Mucosa of descending colon (tissue), 3 donors: ENCODE data around the gene DDX27. TPM values are rescaled to one million over a fixed set of nuclear protein-coding genes. Genes with fewer than 3 reads are reported as not detected.
"Not testable (repeated sequence)": the region's sequence is repeated elsewhere in the genome, so short reads cannot be mapped to it uniquely, and the experiment has no call there.

Experiments
- ATAC-seq: fragments of 200-7000 bp; cut with Tn5 transposase; one replicate; pipeline ENCODE4 v1.9.1; 2020; ENCODE audit warnings: mild to moderate bottlenecking, moderate library complexity
- DNase-seq, 3 donors: peaks; one replicate each; pipeline ENCODE4 v3.0.0-alpha.2; 2020
- H3K36me3 ChIP-seq: fragments of 200-600 bp; one replicate; pipeline ENCODE4 v1.8.0; 2021; ENCODE audit warnings: low read depth, mild to moderate bottlenecking
- H3K4me1 ChIP-seq: fragments of 200-600 bp; one replicate; pipeline ENCODE4 v1.8.0; 2021; ENCODE audit warnings: low read depth, mild to moderate bottlenecking
- H3K4me3 ChIP-seq: fragments of 200-600 bp; one replicate; pipeline ENCODE4 v1.8.0; 2021; ENCODE audit warnings: mild to moderate bottlenecking
- H3K9me3 ChIP-seq: fragments of 200-600 bp; one replicate; pipeline ENCODE4 v1.8.0; 2021; ENCODE audit warnings: mild to moderate bottlenecking
- intact Hi-C, 2 donors: fragments of 100-400 bp; cut with DNase I in 1 of 2; cut with micrococcal nuclease in 1 of 2; formaldehyde crosslinking; loops; one replicate each; pipeline versions ENCODE4 v1.11.0 to v1.11.1; 2022; cut with DNase I, micrococcal nuclease
- total RNA-seq, 3 donors: library from RNA; stranded (reverse); fragmentation: NEBNext Ultra II Directional in 2 of 3; extraction: Animal tissue kit (Norgen Biotek cat#: 25700) in 2 of 3; gene quantifications; one replicate each; pipeline versions ENCODE4 v1.2.1 to v1.2.4, GENCODE V29; 2021 to 2023
- TF ChIP-seq, protein P1 (sequence below): fragments of 200-600 bp; IDR thresholded peaks from one replicate; pipeline ENCODE4 v1.8.0; 2022; ENCODE audit warnings: antibody characterized with exemption, mild to moderate bottlenecking
- donor health status: DM: no; HTN: no; CAD: no; lungs with moderate emphysema.
- donor health status: DM: no; HTN: no; CAD: no.
- donor health status: DM: no; HTN: yes; CAD: no.

Gene DDX27
- total RNA-seq, 3 donors from 2014 or later, result 27.1 to 32.8 (median 32.5) TPM

DNA sequence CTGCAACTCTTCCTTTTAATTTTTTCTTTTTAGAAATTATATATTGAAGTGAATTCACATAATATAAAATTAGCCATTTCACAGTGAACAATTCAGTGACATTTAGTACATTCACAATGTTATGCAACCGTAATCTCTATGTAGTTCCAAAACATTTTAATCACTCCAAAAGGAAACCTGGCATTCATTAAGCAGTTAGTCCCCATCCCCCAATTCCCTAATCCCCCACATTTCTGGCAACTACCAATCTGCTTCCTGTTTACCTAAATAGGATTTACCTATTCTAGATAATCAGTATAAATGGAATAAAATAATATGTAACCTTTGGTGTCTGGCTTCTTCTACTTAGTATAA is 8.5 kb upstream of the DDX27 start:
- intact Hi-C loops, result no loop called here
- ATAC-seq (no peak), DNase-seq (no peak)
- Histone ChIP-seq H3K4me3 (no peak overlapping the region), H3K36me3 (no peaks in the 10 kb centered on the region), H3K9me3 (peaks cover 4% of the 10 kb centered on the region), H3K4me1 (no peaks in the 10 kb centered on the region)
- TF ChIP-seq, protein P1, sequence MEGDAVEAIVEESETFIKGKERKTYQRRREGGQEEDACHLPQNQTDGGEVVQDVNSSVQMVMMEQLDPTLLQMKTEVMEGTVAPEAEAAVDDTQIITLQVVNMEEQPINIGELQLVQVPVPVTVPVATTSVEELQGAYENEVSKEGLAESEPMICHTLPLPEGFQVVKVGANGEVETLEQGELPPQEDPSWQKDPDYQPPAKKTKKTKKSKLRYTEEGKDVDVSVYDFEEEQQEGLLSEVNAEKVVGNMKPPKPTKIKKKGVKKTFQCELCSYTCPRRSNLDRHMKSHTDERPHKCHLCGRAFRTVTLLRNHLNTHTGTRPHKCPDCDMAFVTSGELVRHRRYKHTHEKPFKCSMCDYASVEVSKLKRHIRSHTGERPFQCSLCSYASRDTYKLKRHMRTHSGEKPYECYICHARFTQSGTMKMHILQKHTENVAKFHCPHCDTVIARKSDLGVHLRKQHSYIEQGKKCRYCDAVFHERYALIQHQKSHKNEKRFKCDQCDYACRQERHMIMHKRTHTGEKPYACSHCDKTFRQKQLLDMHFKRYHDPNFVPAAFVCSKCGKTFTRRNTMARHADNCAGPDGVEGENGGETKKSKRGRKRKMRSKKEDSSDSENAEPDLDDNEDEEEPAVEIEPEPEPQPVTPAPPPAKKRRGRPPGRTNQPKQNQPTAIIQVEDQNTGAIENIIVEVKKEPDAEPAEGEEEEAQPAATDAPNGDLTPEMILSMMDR, result no peak

DNA sequence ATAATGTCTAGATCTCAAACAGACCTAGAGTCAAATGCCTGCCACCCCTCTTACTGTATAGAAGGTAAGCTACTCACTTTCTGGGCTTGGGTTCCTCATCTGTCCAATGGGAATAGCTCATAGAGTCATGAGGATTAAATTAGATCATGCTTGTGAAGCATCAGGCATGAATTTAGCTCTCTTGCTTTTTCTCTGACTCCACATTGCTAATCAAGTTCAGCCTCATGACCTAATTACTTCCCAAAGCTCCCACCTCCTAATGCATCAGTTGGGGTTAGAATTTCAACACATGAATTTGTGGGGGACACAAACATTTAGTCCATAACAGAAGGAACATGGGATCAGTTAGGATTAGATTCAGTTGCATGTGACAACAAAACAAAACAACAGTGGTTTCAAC is 4.6 kb upstream of the DDX27 start:
- TF ChIP-seq, protein P1, result no peak
- ATAC-seq (no peak), DNase-seq (no peak)
- no peaks in the 10 kb centered on the region for H3K36me3 ChIP-seq
- peaks cover 4% of the 10 kb centered on the region for H3K9me3 ChIP-seq
- intact Hi-C loops, result no loop called here
- no peak overlapping the region for H3K4me3 ChIP-seq
- H3K4me1 ChIP-seq, result no peaks in the 10 kb centered on the region

DNA sequence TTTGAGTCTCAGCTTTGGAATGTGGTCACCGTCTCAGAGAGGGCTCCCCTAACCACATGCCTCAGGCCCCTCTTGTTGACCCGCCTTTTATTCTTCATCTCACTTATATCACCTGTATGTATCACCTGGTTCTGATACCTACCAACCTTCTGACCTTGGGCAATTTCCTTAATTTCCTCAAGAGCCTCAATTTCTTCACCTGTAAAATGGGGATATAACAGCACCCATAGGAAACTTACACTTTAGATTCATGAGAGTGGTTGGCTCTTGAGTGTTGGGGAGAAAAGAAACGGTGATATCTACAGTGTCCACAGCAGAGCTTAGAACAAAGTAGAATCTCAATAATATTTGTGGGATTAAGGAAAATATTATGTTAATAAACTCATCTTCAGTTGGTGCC is 4.0 kb upstream of the DDX27 start:
- DNase-seq (no peak), ATAC-seq (no peak)
- TF ChIP-seq, protein P1, result no peak
- Histone ChIP-seq H3K4me1 (peaks cover 3% of the 10 kb centered on the region), H3K36me3 (no peaks in the 10 kb centered on the region), H3K4me3 (no peak overlapping the region), H3K9me3 (peaks cover under 1% of the 10 kb centered on the region)
- intact Hi-C loops, result loop anchor here in 1 of 2 donors (5.0 kb wide), 1 partner anchor 83 kb away; no protein-coding TSS in a partner anchor

DNA sequence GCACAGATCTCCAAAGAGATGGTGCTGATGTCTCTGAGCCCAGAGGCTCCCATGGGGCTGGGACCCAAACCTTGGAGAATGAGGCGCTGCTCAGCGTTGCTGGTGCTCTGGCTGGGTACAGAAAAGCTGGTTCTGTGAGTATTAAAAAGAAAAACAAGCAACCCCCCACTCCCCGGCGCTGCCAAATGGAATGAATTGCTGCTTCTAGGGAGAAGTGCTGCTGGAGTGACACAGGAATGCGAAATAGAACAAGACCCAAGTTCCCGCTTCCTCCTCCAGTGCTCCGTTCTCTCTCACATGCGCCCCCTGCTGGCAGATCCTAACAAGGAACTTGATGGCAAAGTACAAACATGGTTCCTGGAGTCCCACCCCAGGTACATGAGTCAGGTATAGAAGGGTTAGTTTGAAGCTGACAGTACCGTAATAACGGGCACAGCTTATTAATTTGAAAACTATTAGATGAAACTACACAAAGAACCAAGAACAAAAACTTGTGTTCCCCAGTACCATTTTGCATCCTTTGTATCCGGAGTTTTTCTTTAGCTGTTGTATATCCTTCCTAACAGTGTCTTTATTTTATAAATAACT is 2.1 kb upstream of the DDX27 start:
- Histone ChIP-seq H3K4me1 (peaks cover 9% of the 10 kb centered on the region), H3K4me3 (no peak overlapping the region), H3K9me3 (no peaks in the 10 kb centered on the region), H3K36me3 (no peaks in the 10 kb centered on the region)
- peak; percentile 82 for ATAC-seq
- TF ChIP-seq, protein P1, result peak; percentile 68
- intact Hi-C loops, result loop anchor here in 1 of 2 donors (5.0 kb wide), 1 partner anchor 85 kb away; no protein-coding TSS in a partner anchor
- peak; percentile 91 to 99 (median 96) for DNase-seq

DNA sequence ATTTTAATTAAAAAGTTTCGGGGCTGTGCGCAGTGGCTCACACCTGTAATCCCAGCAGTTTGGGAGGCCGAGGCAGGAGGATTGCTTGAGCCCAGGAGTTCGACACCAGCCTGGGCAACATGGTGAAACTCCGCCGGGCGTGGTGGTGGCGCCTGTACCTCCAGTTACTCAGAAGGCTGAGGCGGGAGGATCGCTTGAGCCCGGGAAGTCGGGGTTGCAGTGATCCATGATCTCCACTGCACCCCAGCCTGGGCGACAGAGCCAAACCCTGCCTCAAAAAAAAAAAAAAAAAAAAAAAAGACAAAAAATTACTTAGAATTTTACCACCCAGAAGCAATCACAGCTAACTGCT is 501 bp upstream of the DDX27 start:
- not testable (repeated sequence) for H3K4me1 ChIP-seq, H3K9me3 ChIP-seq, H3K4me3 ChIP-seq, ATAC-seq
- intact Hi-C loops, result loop anchor here (2.0 to 5.0 kb wide), 2 partner anchors 86 to 90 kb away; no protein-coding TSS in a partner anchor
- DNase-seq, result peak; percentile 50 to 73 (median 58)
- peaks cover 16% of the 10 kb centered on the region for H3K36me3 ChIP-seq

DNA sequence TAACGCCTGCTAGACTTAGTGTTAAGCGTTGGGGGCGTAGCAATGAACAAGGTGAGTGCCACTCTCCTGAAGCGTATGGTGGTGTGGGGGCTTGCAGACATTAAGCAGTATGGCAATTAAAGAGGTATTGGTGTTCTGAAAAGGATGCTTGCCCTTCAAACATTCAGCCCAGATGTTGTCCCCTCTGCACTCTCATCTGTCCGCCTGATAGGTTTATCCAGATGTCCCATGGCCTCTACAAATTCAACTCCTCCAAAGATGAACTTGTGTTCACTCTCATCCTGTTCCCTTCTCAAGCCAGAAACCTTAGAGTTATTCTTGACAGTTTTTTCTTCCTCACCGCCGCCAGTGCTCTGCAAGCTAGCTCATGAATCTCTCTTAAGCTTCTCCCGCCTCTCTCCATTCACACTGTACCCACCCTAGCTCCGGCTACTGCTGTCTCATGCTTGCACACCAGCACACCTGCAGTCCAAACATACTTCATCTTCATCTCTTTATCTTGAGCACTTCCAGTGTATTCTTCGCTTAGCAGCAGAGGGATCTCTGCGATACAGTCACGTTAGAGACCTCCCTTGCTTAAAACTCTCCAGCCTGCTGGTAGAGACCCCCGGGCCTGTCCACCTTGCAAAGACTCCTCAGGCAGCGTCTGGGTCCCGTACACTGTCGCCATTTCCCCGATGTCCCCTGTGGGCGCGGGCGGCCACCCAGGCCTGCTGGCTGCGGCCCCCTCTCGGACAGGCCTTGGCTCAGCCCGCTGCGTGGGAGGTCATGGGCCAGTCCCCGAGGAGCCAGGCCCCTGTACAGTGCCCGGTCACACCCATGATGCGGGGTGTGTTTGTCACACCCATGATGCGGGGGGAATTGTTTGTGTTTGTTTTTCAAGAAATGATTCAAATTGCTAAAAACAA is 962 bp downstream of the DDX27 start:
- peaks cover 9% of the 10 kb centered on the region for H3K4me1 ChIP-seq
- TF ChIP-seq, protein P1, result no peak
- intact Hi-C loops, result loop anchor here (2.0 to 5.0 kb wide), 2 partner anchors 88 to 91 kb away; no protein-coding TSS in a partner anchor
- H3K4me3 ChIP-seq, result peak overlapping the region; percentile 74
- H3K9me3 ChIP-seq, result no peaks in the 10 kb centered on the region
- DNase-seq (peak in 2 of 3 donors; percentile 33 to 57), ATAC-seq (no peak)
- peaks cover 19% of the 10 kb centered on the region for H3K36me3 ChIP-seq
